ENCODE data around the gene ARL4C. TPM values are rescaled to one million over a fixed set of nuclear protein-coding genes. Genes with fewer than 3 reads are reported as not detected.

Gene ARL4C
- polyA plus RNA-seq, 1 experiment = 15.0 TPM

DNA sequence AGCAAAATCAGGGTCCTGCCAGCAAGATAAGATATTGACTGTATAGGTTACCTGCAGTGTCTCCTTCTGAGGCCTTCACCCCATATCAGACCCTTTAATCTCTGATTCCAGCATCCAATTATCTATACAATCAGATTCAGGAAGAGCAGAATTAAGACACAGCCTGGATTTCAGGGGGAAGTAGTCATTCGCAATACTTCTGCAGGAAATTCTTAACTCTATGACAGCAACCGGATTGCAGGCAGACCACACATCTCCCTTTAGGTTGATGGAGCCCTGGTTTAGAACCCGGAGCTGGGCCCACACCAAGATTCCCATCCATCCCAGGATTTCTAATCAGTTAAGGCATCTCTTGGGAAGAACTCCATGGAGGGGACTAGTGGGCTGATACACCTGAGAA lies 9.5 kb downstream of the ARL4C start:
- ChIA-PET CTCF (no interaction called here), POLR2A (no interaction called here)
- no peak overlapping the region for H3K4me3 ChIP-seq (ENCODE audit: low read depth, low read length)
- no peak overlapping the region for H3K27ac ChIP-seq (ENCODE audit: low read depth, low read length)
- TF ChIP-seq, protein P1, sequence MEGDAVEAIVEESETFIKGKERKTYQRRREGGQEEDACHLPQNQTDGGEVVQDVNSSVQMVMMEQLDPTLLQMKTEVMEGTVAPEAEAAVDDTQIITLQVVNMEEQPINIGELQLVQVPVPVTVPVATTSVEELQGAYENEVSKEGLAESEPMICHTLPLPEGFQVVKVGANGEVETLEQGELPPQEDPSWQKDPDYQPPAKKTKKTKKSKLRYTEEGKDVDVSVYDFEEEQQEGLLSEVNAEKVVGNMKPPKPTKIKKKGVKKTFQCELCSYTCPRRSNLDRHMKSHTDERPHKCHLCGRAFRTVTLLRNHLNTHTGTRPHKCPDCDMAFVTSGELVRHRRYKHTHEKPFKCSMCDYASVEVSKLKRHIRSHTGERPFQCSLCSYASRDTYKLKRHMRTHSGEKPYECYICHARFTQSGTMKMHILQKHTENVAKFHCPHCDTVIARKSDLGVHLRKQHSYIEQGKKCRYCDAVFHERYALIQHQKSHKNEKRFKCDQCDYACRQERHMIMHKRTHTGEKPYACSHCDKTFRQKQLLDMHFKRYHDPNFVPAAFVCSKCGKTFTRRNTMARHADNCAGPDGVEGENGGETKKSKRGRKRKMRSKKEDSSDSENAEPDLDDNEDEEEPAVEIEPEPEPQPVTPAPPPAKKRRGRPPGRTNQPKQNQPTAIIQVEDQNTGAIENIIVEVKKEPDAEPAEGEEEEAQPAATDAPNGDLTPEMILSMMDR (IDR thresholded peaks at IDR 0.05; ENCODE audit: low read depth, low read length) = no peak
- H3K27me3 ChIP-seq (ENCODE audit: control insufficient read depth, insufficient read depth, low read length) = no peaks in the 10 kb centered on the region
- no peak for DNase-seq (ENCODE audit: low read depth, low spot score)
- H3K9me3 ChIP-seq (ENCODE audit: control insufficient read depth, insufficient read depth, low read length) = peaks cover 3% of the 10 kb centered on the region; the same call in 1 of the 2 replicates

DNA sequence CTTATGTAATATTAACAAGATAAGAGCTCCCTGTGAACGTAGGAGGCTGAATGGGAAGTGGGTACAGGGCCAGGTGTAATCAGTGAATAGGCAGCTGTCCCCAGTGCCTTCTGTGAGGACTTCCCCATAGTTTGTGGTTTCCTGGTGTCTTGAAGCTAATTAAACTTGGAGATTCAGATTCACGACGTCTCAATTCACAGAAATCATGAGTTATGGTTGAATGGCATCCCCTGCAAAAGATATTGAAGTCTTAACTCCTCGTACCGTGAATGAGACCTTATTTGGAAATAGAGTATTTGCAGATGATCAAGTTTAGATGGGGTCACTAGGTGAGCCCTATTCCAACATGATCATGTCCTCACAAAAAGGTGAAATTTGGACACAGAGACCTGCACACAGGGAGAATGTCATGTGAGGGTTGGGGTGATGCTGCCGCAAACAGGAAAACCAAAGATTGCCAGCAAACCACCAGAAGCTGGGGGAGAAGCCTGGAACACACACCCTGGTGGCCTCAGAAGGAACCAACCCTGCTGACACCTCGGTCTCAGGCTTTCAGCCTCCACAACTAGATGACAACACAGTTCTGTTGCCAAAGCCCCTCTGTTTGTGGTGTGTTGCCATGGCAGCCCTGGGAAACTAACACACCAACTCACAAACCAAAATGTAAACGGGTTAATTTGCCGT lies 13.2 kb downstream of the ARL4C start:
- Histone ChIP-seq H3K27me3 (ENCODE audit: control insufficient read depth, insufficient read depth, low read length) (no peaks in the 10 kb centered on the region), H3K9me3 (ENCODE audit: control insufficient read depth, insufficient read depth, low read length) (peaks cover 3% of the 10 kb centered on the region; the same call in 1 of the 2 replicates), H3K27ac (ENCODE audit: low read depth, low read length) (no peak overlapping the region), H3K4me3 (ENCODE audit: low read depth, low read length) (no peak overlapping the region)
- TF ChIP-seq, protein P1 (IDR thresholded peaks at IDR 0.05; ENCODE audit: low read depth, low read length) = peak; percentile 24; the same call in 1 of the 2 replicates
- POLR2A ChIA-PET = no interaction called here
- CTCF ChIA-PET = interaction anchor here (0.7 kb wide), 1 partner anchor 72 kb away, joined by 6 read pairs; no protein-coding TSS in a partner anchor
- no peak for DNase-seq (ENCODE audit: low read depth, low spot score)

DNA sequence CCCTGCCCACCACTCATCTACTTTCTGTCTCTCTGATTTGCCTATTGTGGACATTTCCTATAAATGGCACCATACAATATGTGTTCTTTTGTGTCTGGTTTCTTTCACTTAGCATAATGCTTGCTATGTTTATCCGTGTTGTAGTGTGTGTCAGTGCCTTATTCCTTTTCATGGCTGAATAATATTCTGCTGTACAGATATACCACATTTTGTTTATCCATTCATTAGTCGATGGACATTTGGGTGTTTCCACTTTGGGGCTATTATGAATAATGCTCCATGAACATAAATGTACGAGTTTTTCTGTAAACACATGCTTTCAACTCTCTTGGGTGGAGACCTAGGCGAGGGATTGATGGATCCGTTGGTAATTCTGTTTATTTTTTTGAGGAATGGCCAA lies 15.6 kb downstream of the ARL4C start:
- Histone ChIP-seq H3K9me3 (ENCODE audit: control insufficient read depth, insufficient read depth, low read length) (no peaks in the 10 kb centered on the region), H3K27ac (ENCODE audit: low read depth, low read length) (no peak overlapping the region), H3K4me3 (ENCODE audit: low read depth, low read length) (no peak overlapping the region), H3K27me3 (ENCODE audit: control insufficient read depth, insufficient read depth, low read length) (no peaks in the 10 kb centered on the region)
- TF ChIP-seq, protein P1 (IDR thresholded peaks at IDR 0.05; ENCODE audit: low read depth, low read length) = no peak
- no peak for DNase-seq (ENCODE audit: low read depth, low spot score)
- POLR2A ChIA-PET = no interaction called here
- CTCF ChIA-PET = no interaction called here

DNA sequence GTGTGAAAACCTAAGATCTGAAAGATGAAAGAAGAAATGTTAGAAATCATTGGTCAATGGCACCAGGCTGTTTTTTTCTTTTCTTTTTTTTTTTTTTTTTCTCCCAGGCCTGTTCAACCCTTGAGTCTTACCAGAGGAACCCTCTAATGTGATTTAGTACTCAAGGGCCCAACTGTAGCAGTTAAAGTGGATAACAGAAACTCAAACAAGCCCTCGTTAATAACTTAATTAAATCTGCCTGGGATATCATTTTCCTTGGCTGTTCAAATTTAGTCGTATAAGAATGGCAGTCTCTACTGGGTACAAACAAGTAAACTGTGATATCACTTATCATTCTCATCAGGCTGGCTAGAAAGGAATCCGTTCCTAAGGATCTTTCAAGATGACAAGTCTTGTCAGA lies 16.5 kb downstream of the ARL4C start:
- no peak overlapping the region for H3K4me3 ChIP-seq (ENCODE audit: low read depth, low read length)
- DNase-seq (ENCODE audit: low read depth, low spot score) = no peak
- CTCF ChIA-PET = no interaction called here
- H3K27me3 ChIP-seq (ENCODE audit: control insufficient read depth, insufficient read depth, low read length) = no peaks in the 10 kb centered on the region
- POLR2A ChIA-PET = no interaction called here
- H3K27ac ChIP-seq (ENCODE audit: low read depth, low read length) = no peak overlapping the region
- TF ChIP-seq, protein P1 (IDR thresholded peaks at IDR 0.05; ENCODE audit: low read depth, low read length) = no peak
- H3K9me3 ChIP-seq (ENCODE audit: control insufficient read depth, insufficient read depth, low read length) = no peaks in the 10 kb centered on the region

DNA sequence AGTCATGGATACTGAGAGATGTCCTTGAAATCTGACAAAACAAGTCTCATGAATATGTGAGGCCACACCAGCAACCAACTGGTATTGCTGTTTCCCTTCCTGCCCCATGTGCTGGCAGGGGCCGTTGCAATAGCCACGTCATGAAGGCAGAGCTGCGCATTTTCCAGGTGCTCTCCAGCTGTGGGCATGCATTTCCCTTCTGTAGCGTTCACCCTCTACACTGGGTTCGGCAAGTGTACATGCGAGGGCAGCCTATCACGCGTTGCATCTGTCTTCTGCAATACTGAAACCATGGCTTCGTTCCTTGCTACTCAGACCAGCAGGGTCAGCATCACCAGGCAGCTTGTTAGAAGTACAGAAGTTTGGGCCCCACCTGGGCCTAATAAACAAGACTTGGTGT lies 17.4 kb downstream of the ARL4C start:
- no peaks in the 10 kb centered on the region for H3K9me3 ChIP-seq (ENCODE audit: control insufficient read depth, insufficient read depth, low read length)
- TF ChIP-seq, protein P1 (IDR thresholded peaks at IDR 0.05; ENCODE audit: low read depth, low read length) = no peak
- no peaks in the 10 kb centered on the region for H3K27me3 ChIP-seq (ENCODE audit: control insufficient read depth, insufficient read depth, low read length)
- H3K27ac ChIP-seq (ENCODE audit: low read depth, low read length) = no peak overlapping the region
- ChIA-PET POLR2A (no interaction called here), CTCF (no interaction called here)
- H3K4me3 ChIP-seq (ENCODE audit: low read depth, low read length) = no peak overlapping the region
- no peak for DNase-seq (ENCODE audit: low read depth, low spot score)

All from AG04450 (cell line).